Endometrial microvascular endothelial cells (primary cell): ENCODE measurements around the gene DAGLA. TPM values are rescaled to one million over a fixed set of nuclear protein-coding genes. Genes with fewer than 3 reads are reported as not detected.
"Not testable (repeated sequence)": the region's sequence is repeated elsewhere in the genome, so short reads cannot be mapped to it uniquely, and the experiment has no call there.

Source experiments
- in situ Hi-C: cut with HindIII; loops from 2 replicates; pipeline ENCODE4 v1.10.0; 2017; ENCODE audit warnings: low sequenced_read_pairs, low pct_unique_long_range_greater_than_20kb; ENCODE audit errors: inconsistent ontology term
- total RNA-seq: library from RNA; depleted of rRNA; stranded (reverse); fragments of >200 nt; gene quantifications from one replicate; pipeline ENCODE4 v1.2.3, GENCODE V29; 2015; ENCODE audit errors: inconsistent ontology term

Gene DAGLA, protein sequence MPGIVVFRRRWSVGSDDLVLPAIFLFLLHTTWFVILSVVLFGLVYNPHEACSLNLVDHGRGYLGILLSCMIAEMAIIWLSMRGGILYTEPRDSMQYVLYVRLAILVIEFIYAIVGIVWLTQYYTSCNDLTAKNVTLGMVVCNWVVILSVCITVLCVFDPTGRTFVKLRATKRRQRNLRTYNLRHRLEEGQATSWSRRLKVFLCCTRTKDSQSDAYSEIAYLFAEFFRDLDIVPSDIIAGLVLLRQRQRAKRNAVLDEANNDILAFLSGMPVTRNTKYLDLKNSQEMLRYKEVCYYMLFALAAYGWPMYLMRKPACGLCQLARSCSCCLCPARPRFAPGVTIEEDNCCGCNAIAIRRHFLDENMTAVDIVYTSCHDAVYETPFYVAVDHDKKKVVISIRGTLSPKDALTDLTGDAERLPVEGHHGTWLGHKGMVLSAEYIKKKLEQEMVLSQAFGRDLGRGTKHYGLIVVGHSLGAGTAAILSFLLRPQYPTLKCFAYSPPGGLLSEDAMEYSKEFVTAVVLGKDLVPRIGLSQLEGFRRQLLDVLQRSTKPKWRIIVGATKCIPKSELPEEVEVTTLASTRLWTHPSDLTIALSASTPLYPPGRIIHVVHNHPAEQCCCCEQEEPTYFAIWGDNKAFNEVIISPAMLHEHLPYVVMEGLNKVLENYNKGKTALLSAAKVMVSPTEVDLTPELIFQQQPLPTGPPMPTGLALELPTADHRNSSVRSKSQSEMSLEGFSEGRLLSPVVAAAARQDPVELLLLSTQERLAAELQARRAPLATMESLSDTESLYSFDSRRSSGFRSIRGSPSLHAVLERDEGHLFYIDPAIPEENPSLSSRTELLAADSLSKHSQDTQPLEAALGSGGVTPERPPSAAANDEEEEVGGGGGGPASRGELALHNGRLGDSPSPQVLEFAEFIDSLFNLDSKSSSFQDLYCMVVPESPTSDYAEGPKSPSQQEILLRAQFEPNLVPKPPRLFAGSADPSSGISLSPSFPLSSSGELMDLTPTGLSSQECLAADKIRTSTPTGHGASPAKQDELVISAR
- 2.5 TPM for total RNA-seq

GRCh38 chr11:61679893-61680621, at the start of gene DAGLA:
Gene DAGLA, plus strand, starts transcription at chr11:61680391. Its CDS starts 39,765 bp downstream, at chr11:61720156.
- in situ Hi-C loops: no loop called here

GRCh38 chr11:61632096-61632495, 48.1 kb upstream of the DAGLA start:
- in situ Hi-C loops: no loop called here

GRCh38 chr11:61635304-61635703, 44.9 kb upstream of the DAGLA start:
- in situ Hi-C loops: no loop called here

DNA sequence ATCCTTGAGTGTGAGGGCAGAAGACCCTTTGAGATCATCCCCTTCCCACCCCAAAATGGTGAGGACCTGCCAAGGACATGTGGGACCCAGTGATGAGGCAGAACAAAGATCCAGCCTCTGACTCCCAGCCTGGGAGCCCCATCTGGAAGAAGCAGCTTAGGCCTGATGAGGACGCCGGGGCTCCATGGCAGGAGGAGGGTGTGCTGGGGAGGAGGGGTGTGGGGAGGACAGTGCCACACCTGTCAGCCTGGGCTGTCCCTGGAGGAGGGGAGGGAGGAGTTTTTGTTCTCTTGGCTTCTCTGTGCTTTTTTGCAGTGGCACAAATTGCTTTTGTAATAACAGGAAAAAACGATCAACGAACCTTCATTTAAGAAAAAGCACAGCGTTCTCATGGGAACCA, 44.4 kb upstream of the DAGLA start:
- in situ Hi-C loops: no loop called here

GRCh38 chr11:61636676-61637075, 43.5 kb upstream of the DAGLA start:
- in situ Hi-C loops: no loop called here

DNA sequence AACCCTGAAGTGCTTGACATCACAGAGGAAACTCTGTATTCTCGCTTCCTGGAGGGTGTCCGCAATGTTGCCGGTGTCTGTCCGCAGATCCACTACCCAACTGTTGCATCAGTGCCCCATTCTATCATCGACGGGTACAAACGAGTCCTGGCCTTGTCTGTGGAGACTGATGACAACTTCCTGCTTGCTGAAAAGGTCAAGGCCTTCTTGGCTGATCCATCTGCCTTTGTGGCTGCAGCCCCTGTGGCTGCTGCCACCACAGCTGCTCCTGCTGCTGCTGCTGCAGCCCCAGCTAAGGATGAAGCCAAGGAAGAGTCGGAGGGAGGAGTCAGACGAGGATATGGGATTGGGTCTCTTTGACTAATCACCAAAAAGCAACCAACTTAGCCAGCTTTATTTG, 42.9 kb upstream of the DAGLA start:
- in situ Hi-C loops: no loop called here

- in situ Hi-C loops: no loop called here
Observed at GRCh38 chr11:61639816-61640443, 40.3 kb upstream of the DAGLA start.

GRCh38 chr11:61642162-61642561, 38.0 kb upstream of the DAGLA start:
- in situ Hi-C loops: no loop called here

DNA sequence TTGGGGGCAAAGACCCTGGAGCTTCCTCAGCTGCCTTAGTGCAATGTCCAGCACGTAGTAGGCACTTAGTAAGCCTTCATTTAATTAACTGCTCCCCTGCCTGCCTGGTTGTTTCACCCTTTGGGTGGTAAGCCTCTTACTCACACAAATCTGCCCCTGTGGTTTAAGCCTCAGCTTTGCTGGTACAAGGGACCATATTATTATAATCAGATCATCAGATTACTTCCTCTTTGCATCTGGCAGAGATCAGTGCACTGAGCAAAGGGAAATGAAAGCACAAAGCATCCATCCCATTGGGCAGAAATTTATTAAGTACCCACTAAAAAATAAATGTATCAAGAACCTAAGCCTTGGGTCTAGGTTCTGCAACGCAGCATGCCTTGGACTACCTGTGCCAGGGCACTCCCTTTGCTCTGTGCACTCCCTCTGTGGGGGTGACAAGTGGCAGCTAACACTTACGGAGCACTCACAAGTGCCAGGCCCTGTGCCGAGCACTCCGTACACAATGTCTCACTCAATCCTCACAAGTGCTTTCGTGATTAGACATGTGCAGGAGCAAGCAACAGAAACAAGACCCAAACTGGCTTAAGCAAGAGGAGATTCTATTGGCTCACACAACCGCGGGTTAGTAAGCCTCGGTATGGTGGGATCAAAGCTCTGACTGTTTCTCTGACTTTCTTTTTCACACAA, 34.9 kb upstream of the DAGLA start:
- in situ Hi-C loops: no loop called here

GRCh38 chr11:61647529-61647928, 32.7 kb upstream of the DAGLA start:
- in situ Hi-C loops: no loop called here

DNA sequence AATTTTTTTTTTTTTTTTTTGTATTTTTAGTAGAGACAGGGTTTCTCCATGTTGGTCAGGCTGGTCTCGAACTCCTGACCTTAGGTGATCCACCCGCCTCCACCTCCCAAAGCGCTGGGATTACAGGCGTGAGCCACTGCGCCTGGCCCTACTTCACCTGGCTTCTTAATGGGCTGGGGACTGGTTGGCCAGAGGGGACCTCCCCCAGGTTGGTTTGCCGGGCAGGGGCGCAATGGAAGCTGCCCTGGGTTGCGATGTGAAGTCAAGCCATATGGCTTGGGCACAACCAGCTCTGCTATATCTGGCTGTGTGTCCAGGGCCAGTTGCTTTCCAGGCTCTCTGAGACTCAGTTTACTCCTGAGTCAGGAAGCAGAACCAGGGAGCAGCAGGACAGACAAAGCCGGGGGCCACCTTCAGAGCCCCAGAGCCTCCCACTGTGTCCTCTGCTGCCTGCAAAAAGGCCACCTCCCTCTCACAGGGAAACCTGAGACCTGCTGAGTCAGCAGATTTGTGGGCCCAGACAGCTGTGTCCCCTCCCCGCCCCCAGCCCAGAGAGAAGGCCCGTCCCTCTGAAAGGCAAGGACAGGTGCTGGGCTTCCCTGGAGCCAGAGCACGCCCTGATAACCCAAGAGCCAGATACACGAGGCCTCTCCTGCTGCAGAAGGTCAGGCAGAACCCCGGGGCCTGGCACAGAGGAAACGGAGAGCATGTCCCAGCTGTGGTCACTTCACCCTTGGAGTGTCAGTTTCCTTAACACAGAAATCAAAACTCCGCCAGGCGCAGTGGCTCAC, 29.2 kb upstream of the DAGLA start:
- in situ Hi-C loops: no loop called here

DNA sequence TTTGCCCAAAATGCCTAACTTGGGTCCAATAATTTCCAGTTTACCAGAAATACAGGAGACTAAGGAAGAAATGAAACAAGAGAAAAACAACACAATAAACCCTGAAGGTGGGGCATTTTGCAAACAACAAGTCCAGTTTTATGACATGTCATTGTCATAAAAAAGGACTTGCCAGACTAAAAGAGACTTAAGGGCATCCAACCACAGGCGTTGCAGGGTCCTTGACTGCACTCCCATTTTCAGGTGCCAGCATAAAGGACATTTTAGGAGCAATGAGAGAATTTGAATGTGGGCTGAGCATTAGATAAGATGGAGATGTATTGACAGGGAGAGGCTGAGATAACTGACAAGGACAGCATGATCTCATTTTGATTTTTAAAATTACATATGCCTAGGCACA, 28.1 kb upstream of the DAGLA start:
- in situ Hi-C loops: no loop called here

DNA sequence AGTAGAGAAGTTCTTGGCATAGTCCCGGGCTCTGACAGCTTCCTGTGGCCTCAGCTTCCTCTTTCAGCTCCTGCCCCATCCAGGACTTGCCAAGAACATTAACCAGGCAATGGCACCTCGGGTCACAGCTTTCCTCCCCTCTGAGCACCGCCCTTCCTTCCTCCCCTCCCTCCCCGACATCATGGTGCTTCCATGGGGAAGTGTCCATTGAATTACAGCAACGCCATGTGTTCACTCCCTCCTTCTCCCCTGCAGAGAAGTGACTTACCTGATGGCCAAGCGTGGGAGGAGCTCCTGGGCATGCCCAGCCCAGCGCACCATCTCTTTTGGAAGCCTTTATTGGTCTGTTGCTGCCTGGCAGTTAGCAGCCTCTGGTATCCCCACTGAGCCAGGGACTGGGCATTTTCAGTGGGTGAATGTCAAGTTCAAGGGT, 25.8 kb upstream of the DAGLA start:
- in situ Hi-C loops: no loop called here

DNA sequence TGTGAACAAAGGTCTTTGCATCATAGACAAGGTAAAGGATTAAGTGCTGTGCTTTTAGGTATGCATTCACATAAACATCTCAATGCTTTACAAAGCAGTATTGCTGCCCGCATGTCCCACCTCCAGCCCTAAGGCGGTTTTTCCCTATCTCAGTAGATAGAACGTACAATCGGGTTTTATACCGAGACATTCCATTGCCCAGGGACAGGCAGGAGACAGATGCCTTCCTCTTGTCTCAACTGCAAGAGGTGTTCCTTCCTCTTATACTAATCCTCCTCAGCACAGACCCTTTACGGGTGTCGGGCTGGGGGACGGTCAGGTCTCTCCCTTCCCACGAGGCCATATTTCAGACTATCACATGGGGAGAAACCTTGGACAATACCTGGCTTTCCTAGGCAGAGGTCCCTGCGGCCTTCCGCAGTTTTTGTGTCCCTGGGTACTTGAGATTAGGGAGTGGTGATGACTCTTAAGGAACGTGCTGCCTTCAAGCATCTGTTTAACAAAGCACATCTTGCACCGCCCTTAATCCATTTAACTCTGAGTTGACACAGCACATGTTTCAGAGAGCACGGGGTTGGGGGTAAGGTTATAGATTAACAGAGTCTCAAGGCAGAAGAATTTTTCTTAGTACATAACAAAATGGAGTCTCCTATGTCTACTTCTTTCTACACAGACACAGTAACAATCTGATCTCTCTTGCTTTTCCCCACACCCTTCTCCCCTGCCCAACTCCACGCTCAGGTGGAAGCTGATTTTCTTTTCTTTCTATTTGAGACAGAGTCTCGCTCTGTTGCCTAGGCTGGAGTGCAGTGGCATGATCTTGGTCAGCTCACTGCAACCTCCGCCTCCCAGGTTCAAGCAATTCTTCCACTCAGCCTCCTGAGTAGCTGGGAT, 24.7 kb upstream of the DAGLA start:
- in situ Hi-C loops: not testable (repeated sequence)

DNA sequence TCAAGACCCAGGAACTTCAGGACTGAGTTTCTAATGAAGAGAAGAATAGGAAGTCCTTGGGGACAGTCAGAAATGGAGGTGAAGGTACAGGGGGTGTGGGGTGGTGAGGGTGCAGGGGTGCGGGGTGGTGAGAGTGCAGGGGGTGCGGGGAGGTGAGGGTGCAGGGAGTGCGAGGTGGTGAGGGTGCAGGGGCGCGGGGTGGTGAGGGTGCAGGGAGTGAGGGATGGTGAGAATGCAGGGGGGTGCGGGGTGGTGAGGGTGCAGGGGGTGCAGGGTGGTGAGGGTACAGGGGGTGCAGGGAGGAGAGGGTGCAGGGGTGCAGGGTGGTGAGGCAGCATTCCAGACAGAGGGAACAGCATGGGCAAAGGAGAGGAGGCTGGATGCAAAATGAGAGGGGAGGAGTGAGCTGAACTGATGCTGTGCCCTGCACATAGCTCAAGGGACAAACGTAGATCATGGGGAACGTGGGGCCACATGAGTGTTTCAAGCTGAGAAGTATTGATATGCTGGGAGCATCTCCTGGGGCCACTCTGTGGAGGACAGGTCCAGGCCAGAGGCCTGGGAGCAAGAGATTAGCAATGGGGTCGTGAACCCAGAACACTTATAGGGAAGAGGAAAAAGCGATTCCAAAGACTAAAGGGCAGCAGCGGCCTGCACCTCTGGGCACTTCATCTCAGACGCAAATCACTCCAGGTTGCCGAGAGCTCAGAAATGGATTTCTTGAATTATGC, 23.7 kb upstream of the DAGLA start:
- in situ Hi-C loops: no loop called here
